Measurements from ENCODE around the gene KRTAP3-2.

Gene KRTAP3-2

GRCh38 chr17:40995116-40995515 is 4.6 kb downstream of the KRTAP3-2 start:
- TF ChIP-seq ISL1 (CRISPR knock-in tag; IDR thresholded peaks at IDR 0.05) = no peak
- no peak for TF ChIP-seq SNAI2 (CRISPR knock-in tag; IDR thresholded peaks at IDR 0.05)
- no peak for TF ChIP-seq RARB (CRISPR knock-in tag; IDR thresholded peaks at IDR 0.05)
- no peak for TF ChIP-seq CSDC2 (CRISPR knock-in tag; IDR thresholded peaks at IDR 0.05)
- TF ChIP-seq ARNTL (CRISPR knock-in tag; IDR thresholded peaks at IDR 0.05; ENCODE audit: borderline replicate concordance, low read depth) = no peak
- no peak for TF ChIP-seq ZNF70 (CRISPR knock-in tag; IDR thresholded peaks at IDR 0.05)
- TF ChIP-seq ZC3H10 (CRISPR knock-in tag; IDR thresholded peaks at IDR 0.05) = no peak
- TF ChIP-seq BACH2 (CRISPR knock-in tag; IDR thresholded peaks at IDR 0.05; ENCODE audit: borderline replicate concordance) = no peak
- TF ChIP-seq POU6F1 (CRISPR knock-in tag; IDR thresholded peaks at IDR 0.05; ENCODE audit: borderline replicate concordance, low read depth) = no peak
- no peak for TF ChIP-seq OSR1 (CRISPR knock-in tag; IDR thresholded peaks at IDR 0.05)
- TF ChIP-seq TSHZ2 (CRISPR knock-in tag; IDR thresholded peaks at IDR 0.05) = no peak
- TF ChIP-seq TCF4 (CRISPR knock-in tag; IDR thresholded peaks at IDR 0.05; ENCODE audit: borderline replicate concordance) = no peak
- TF ChIP-seq ZNF565 (CRISPR knock-in tag; conservative IDR thresholded peaks at IDR 0.05; ENCODE audit: low read depth) = no peak
- TF ChIP-seq PPARA (CRISPR knock-in tag; IDR thresholded peaks at IDR 0.05; ENCODE audit: borderline replicate concordance) = no peak
- no peak for TF ChIP-seq TOX (CRISPR knock-in tag; IDR thresholded peaks at IDR 0.05; ENCODE audit: borderline replicate concordance)
- TF ChIP-seq ZFP3 (CRISPR knock-in tag; IDR thresholded peaks at IDR 0.05) = no peak
- no peak for TF ChIP-seq PATZ1 (CRISPR knock-in tag; IDR thresholded peaks at IDR 0.05; ENCODE audit: borderline replicate concordance)
- TF ChIP-seq ZFP30 (CRISPR knock-in tag; IDR thresholded peaks at IDR 0.05) = no peak
- no peak for ATAC-seq

GRCh38 chr17:40993839-40994238 is 5.9 kb downstream of the KRTAP3-2 start, which contains the start of gene KRTAP3-3:
KRTAP3-3 (minus strand) TSS chr17:40994164; CDS start chr17:40994097, 67 bp downstream.
- TF ChIP-seq CSDC2 (CRISPR knock-in tag; IDR thresholded peaks at IDR 0.05) (no peak), ZNF8 (CRISPR knock-in tag; IDR thresholded peaks at IDR 0.05) (no peak), PATZ1 (CRISPR knock-in tag; IDR thresholded peaks at IDR 0.05; ENCODE audit: borderline replicate concordance) (no peak), CREB5 (CRISPR knock-in tag; IDR thresholded peaks at IDR 0.05; ENCODE audit: low read depth) (no peak), RARB (CRISPR knock-in tag; IDR thresholded peaks at IDR 0.05) (no peak), ZC3H10 (CRISPR knock-in tag; IDR thresholded peaks at IDR 0.05) (no peak), ZFP30 (CRISPR knock-in tag; IDR thresholded peaks at IDR 0.05) (no peak), ZFP3 (CRISPR knock-in tag; IDR thresholded peaks at IDR 0.05) (no peak), ZNF565 (CRISPR knock-in tag; conservative IDR thresholded peaks at IDR 0.05; ENCODE audit: low read depth) (no peak)
- no peak for ATAC-seq

- TF ChIP-seq PATZ1 (CRISPR knock-in tag; IDR thresholded peaks at IDR 0.05; ENCODE audit: borderline replicate concordance) (no peak), ZFP30 (CRISPR knock-in tag; IDR thresholded peaks at IDR 0.05) (no peak)
Observed at GRCh38 chr17:40993084-40993483, 6.6 kb downstream of the KRTAP3-2 start.

More at GRCh38 chr17:40993084-40993483, 6.6 kb downstream of the KRTAP3-2 start:
- ATAC-seq = no peak
